Stimulated activated naive CD4-positive, alpha-beta T cell treated with Interleukin-2 at 50 U/mL for 16 hours (primary cell): ENCODE results near the gene ERO1B.
A peak's percentile ranks its signal among the peaks of the same experiment; 100 is the strongest.
"Not testable (repeated sequence)": the region's sequence is repeated elsewhere in the genome, so short reads cannot be mapped to it uniquely, and the experiment has no call there.

Source experiments
- DNase-seq: peaks from one replicate; lab custom pipeline; 2025; lab: John Stamatoyannopoulos, UW

Gene ERO1B

GRCh38 chr1:236188084-236188483 is 93.7 kb downstream of the ERO1B start:
- not testable (repeated sequence) for DNase-seq

- DNase-seq: not testable (repeated sequence)
Observed at GRCh38 chr1:236186471-236186870, 95.3 kb downstream of the ERO1B start.

GRCh38 chr1:236185687-236186086 is 96.1 kb downstream of the ERO1B start:
- DNase-seq: no peak

GRCh38 chr1:236181059-236181458 is 100.7 kb downstream of the ERO1B start:
- no peak for DNase-seq

GRCh38 chr1:236179634-236180033 is 102.1 kb downstream of the ERO1B start:
- DNase-seq: no peak

GRCh38 chr1:236176337-236177336 is 105.1 kb downstream of the ERO1B start:
- no peak for DNase-seq

GRCh38 chr1:236175642-236176336 is 106.0 kb downstream of the ERO1B start:
- no peak for DNase-seq

- no peak for DNase-seq
Observed at GRCh38 chr1:236173174-236173767, 108.5 kb downstream of the ERO1B start.

GRCh38 chr1:236172041-236172579 is 109.6 kb downstream of the ERO1B start:
- no peak for DNase-seq

GRCh38 chr1:236168716-236169429 is 112.9 kb downstream of the ERO1B start:
- DNase-seq: peak; percentile 13

GRCh38 chr1:236167578-236167977 is 114.2 kb downstream of the ERO1B start:
- DNase-seq: no peak

- DNase-seq: no peak
Observed at GRCh38 chr1:236167154-236167553, 114.6 kb downstream of the ERO1B start.

- DNase-seq: no peak
Observed at GRCh38 chr1:236166041-236166440, 115.7 kb downstream of the ERO1B start.
